ENCODE results near the gene PHLPP1.

DNA sequence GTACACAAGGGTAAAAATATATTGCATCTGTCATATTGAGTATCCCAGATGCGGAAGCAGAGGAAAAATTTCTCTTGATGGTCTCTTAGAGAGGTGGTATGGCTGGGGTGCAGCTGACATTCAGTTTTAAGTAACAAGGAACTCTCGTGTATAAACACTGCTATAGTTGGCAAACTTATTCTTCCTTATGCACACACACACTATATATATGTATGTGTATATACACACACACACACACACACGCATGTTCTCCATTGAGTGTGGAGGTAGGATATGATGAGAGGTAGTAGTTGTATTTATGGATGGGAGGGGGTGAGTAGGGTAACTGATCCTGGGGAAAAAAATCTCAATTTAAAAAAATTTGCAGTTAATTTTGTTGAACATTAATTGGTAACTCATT is 10.6 kb downstream of the PHLPP1 start:
- TF ChIP-seq, protein P1, sequence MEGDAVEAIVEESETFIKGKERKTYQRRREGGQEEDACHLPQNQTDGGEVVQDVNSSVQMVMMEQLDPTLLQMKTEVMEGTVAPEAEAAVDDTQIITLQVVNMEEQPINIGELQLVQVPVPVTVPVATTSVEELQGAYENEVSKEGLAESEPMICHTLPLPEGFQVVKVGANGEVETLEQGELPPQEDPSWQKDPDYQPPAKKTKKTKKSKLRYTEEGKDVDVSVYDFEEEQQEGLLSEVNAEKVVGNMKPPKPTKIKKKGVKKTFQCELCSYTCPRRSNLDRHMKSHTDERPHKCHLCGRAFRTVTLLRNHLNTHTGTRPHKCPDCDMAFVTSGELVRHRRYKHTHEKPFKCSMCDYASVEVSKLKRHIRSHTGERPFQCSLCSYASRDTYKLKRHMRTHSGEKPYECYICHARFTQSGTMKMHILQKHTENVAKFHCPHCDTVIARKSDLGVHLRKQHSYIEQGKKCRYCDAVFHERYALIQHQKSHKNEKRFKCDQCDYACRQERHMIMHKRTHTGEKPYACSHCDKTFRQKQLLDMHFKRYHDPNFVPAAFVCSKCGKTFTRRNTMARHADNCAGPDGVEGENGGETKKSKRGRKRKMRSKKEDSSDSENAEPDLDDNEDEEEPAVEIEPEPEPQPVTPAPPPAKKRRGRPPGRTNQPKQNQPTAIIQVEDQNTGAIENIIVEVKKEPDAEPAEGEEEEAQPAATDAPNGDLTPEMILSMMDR (IDR thresholded peaks at IDR 0.05), result no peak
- TF ChIP-seq ZFX (IDR thresholded peaks at IDR 0.05; ENCODE audit: borderline replicate concordance), result no peak

Data from 22Rv1 (cell line).